ENCODE results near the gene MCF2L.
"Not testable (repeated sequence)": the region's sequence is repeated elsewhere in the genome, so short reads cannot be mapped to it uniquely, and the experiment has no call there.

Gene MCF2L

DNA sequence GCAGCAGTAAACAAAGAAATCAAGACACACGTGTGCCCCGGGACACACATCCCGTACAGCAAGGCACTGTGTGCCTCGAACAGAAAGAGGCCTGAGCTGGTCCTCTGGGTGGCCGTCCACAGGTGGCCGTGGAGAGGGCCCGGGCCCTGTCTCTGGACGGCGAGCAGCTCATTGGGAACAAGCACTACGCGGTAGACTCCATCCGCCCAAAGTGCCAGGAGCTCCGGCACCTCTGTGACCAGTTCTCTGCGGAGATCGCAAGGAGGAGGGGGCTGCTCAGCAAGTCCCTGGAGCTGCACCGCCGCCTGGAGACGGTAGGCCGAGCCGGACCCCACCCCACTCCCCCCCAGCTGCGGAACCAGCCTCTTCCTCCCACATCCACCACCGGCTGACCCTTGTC, 105.9 kb downstream of the MCF2L start:
- DNase-seq: no peak

DNA sequence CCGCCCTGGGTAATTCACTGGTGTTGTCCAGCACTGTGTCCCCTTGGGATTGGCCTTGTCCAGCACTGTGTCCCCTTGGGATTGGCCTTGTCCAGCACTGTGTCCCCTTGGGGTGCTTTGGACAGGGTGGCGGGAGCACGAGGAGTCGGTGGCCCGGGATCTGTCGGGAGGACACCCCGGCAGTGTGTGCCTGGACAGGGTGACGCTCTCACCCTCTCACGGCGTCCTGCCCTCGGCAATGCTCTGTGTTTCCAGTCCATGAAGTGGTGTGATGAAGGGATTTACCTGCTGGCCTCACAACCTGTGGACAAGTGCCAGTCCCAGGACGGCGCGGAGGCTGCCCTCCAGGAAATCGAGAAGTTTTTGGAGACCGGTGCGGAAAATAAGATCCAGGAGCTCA, 106.7 kb downstream of the MCF2L start:
- DNase-seq: no peak

DNA sequence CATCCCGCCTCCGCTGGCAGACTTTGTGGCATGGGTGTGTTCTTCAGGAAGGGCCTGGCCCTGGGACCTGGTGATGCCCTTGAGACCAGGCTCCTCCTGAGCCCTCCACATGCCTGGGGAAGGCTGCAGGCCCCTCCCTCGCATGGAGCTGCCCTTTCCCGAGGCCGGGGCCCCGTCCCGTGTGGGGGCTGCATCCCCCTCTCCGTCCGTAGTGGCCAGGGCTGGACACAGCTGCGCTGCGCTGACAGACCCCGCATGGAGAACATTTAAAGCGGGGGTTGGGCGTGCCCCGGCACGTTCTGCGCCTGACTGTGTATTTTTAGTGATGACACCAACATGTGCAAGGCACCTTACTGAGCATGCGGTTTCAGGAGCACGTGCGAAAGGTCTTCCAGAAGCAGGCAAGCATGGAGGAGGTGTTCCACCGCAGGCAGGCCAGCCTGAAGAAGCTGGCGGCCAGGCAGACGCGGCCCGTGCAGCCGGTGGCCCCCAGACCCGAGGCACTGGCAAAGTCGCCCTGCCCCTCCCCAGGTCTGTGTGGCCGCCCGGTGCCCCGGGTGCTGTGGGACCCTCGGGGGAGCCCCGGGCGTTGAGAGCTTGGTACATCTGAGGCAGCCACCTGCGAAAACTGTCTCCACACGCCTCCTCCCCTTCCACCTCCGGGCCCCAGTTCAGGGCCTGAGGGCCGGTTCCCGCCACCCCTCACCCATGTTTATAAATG, 107.8 kb downstream of the MCF2L start:
- no peak for DNase-seq

- no peak for DNase-seq
Measured at GRCh38 chr13:113077566-113077952, 108.5 kb downstream of the MCF2L start.

- peak; percentile 64 for DNase-seq
Measured at GRCh38 chr13:113077953-113078901, 109.2 kb downstream of the MCF2L start.

GRCh38 chr13:113078902-113079780, 110.1 kb downstream of the MCF2L start:
- peak; percentile 70 for DNase-seq

DNA sequence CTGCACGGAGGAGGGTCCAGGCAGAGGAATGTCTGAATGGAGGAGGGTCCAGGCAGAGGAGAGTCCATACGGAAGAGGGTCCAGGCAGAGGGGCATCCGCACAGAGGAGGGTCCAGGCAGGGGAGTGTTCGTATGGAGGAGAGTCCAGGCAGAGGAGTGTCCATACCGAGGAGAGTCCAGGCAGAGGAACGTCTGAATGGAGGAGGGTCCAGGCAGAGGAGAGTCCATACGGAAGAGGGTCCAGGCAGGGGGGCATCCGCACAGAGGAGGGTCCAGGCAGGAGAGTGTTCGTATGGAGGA, 110.7 kb downstream of the MCF2L start:
- not testable (repeated sequence) for DNase-seq

DNA sequence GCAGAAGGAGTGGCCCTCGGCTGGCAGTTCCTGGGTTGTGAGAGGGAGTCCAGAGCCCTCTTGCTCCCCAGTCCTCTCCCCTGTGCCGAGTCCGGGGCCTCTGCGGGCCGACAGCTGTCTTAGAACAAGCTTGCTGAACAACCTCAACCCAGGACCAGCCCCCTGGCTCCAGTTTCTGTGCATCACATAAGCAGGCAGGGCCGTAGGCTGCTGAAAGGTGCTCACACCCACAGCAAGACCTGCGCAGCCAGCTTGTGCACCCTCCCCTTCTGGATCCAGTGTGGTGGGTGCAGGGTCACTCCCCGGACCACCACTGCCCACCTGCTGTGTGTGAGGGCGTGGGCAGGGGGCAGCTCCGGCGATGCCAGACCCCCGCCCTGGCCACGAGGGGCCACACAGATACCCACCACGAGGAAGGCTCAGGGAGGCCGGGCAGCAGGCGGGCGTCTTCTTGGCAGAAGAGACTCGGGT, 111.4 kb downstream of the MCF2L start:
- DNase-seq: no peak

DNA sequence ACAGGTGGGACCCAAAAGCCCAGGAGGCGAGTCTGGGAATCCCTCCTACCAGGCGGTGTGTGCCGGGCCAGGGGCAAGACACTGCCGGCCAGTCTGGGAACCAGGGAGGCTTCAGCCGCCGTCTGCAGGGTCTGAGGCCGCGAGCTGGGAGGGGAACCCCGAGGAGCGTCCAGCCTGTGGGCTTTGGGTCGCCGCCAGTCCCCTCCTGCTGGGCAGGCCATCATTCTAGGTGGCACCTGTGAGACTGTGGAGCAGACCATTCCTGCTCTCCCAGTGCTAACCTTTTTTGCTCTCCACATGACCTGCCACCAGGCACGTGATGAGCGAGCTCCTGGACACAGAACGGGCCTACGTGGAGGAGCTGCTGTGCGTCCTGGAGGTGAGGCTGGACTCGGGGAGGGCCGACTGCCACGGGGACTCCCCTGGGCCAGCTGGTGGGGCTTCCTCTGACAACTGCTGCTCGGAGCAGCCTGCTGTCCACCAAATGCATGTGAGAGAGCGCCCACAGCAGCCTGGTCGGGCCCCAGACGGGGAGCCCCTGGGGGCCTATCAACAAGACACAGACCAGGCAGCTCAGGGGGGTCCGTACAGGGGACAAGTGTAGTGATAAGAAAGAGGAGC, 112.0 kb downstream of the MCF2L start:
- no peak for DNase-seq

- DNase-seq: no peak
Measured at GRCh38 chr13:113082198-113083021, 113.4 kb downstream of the MCF2L start.

DNA sequence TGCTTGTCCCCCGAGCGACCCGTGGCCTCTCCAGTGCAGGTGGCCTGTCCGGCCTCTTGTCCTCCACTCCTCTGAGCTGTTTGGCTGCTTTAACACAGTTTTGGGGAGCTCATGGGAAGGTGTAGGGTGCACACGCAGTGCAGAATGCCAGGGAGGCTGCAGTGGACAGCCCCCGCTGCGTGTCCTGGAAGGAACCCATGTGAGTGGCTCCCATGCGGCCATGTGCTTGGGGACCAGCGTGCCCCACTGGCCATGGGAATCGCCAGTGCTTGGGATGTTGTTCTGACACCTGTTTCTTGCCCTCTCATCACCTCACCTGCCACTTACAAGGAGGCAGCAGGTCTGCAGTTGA, 114.0 kb downstream of the MCF2L start:
- DNase-seq: no peak

- no peak for DNase-seq
Measured at GRCh38 chr13:113083402-113084061, 114.5 kb downstream of the MCF2L start.

DNA sequence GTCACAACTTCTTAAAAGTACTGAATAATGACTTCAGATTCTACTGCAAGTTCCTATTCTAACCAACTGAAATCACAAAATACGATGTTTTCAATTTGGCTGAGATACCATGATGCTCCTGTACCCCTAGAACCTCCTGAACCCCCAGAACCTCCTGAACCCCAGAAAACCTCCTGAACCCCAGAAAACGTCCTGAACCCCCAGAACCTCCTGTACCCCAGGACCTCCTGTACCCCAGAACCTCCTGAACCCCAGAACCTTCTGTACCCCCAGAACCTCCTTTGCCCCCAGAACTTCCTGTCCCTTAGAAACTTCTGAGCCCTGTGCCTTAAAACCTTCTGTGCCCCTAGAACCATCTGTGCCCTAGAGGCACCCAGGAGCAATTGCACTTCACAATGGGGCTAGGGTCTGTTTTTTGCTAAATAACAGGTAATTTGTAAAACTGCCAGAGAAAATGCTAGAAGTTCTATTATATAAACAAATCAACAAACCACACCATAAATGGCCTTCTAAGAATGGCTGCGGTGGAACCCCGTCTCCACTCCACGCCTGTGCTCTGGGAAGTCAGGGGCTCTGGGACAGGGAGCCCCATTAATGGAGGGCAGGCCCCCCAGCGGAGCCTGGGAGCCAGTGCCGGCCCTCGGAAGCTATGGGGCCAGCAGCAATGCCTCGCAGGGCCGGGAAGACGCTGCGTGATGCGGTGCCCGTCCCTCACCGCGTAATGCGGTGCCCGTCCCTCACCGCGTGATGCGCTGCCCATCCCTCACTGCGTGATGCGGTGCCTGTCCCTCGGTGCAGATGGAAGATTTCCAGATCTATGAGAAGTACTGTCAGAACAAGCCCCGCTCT, 115.3 kb downstream of the MCF2L start:
- DNase-seq: no peak

- DNase-seq: no peak
Measured at GRCh38 chr13:113084943-113085540, 116.0 kb downstream of the MCF2L start.

GRCh38 chr13:113086031-113086750, 117.2 kb downstream of the MCF2L start:
- DNase-seq: no peak

DNA sequence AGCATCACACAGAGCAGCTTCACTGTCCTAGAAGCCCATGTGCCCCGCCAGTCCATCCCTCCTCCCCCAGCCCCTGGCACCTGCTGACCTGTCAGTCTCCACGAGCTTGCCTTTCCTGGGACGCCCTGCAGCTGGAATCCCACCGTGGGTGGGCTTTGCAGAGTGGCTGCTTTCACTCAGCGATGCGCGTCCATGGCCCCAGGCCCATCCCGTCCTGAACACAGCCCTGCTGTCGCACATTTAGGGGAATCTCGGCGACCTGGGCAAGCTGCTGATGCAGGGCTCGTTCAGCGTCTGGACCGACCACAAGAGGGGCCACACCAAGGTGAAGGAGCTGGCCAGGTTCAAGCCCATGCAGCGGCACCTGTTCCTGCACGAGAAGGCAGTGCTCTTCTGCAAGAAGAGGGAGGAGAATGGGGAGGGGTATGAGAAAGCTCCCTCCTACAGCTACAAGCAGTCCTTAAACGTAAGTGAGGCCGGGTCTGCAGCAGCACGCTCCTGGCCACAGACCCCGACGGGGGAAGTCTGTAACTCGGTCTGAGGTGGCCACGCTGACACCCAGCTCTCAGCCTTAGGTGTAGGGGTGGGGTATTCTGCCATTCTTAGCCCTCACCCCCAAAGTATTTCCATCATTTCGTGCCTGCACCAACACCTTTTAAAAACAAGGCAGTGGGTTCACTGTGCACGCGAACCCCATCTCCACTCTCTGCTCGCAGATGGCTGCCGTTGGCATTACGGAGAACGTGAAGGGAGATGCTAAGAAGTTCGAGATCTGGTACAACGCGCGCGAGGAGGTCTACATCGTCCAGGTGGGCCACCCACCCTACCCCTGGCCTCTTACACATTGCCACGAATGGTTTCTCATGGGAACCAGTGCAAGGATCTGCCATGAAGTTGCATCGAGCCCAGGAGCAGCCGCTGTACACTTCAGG, 118.2 kb downstream of the MCF2L start:
- no peak for DNase-seq

GRCh38 chr13:113087923-113088690, 119.1 kb downstream of the MCF2L start:
- DNase-seq: no peak
